Activated CD4-positive, CD25-positive, alpha-beta regulatory T cell treated with anti-CD3 and anti-CD28 coated beads, Interleukin-2, amount 50 U/mL, for 72 hours (primary cell): ENCODE measurements around the gene HABP2.

Experiments used
- DNase-seq: peaks from one replicate; pipeline ENCODE4 v3.0.0; 2021

HABP2 gene

GRCh38 chr10:113609704-113610108 is 56.9 kb downstream of the HABP2 start:
- DNase-seq, result no peak

- no peak for DNase-seq
Observed at GRCh38 chr10:113610631-113611601, 58.1 kb downstream of the HABP2 start.

- DNase-seq, result no peak
Observed at GRCh38 chr10:113612154-113612553, 59.3 kb downstream of the HABP2 start.

GRCh38 chr10:113613427-113613826 is 60.6 kb downstream of the HABP2 start:
- DNase-seq, result no peak

GRCh38 chr10:113613977-113614690 is 61.3 kb downstream of the HABP2 start:
- no peak for DNase-seq

GRCh38 chr10:113616244-113617074 is 63.6 kb downstream of the HABP2 start:
- DNase-seq, result no peak

- no peak for DNase-seq
Observed at GRCh38 chr10:113617086-113617485, 64.2 kb downstream of the HABP2 start.

GRCh38 chr10:113618338-113618737 is 65.5 kb downstream of the HABP2 start:
- DNase-seq, result no peak

- no peak for DNase-seq
Observed at GRCh38 chr10:113619401-113619800, 66.5 kb downstream of the HABP2 start.

GRCh38 chr10:113620511-113620910 is 67.7 kb downstream of the HABP2 start:
- DNase-seq, result no peak

- no peak for DNase-seq
Observed at GRCh38 chr10:113620936-113621335, 68.1 kb downstream of the HABP2 start.

GRCh38 chr10:113621799-113622198 is 68.9 kb downstream of the HABP2 start:
- DNase-seq, result no peak

- DNase-seq, result no peak
Observed at GRCh38 chr10:113622831-113623230, 70.0 kb downstream of the HABP2 start.

GRCh38 chr10:113625461-113626186 is 72.8 kb downstream of the HABP2 start:
- no peak for DNase-seq

- DNase-seq, result no peak
Observed at GRCh38 chr10:113626809-113627355, 74.0 kb downstream of the HABP2 start.

GRCh38 chr10:113627836-113628235 is 75.0 kb downstream of the HABP2 start:
- DNase-seq, result no peak

GRCh38 chr10:113628607-113629153 is 75.8 kb downstream of the HABP2 start:
- DNase-seq, result no peak

GRCh38 chr10:113630929-113631533 is 78.2 kb downstream of the HABP2 start:
- DNase-seq, result no peak

- DNase-seq, result no peak
Observed at GRCh38 chr10:113631684-113632367, 79.0 kb downstream of the HABP2 start.
